Cardiac muscle cell (in vitro differentiated cells and primary cell): ENCODE data around the gene SLTM. TPM values are rescaled to one million over a fixed set of nuclear protein-coding genes. Genes with fewer than 3 reads are reported as not detected.
"Not testable (repeated sequence)": the region's sequence is repeated elsewhere in the genome, so short reads cannot be mapped to it uniquely, and the experiment has no call there.

Source experiments
- DNase-seq, 2 donors: peaks; one replicate each; pipeline versions ENCODE4 v3.0.0 to v3.0.0-alpha.2; 2010 to 2017; ENCODE audit warnings: low read depth in 1 of 2, low spot score in 1 of 2
- H3K27ac ChIP-seq: fragments of 200-600 bp; sonication (generic); 2 replicates; pipeline ENCODE4 v1.5.1; 2016
- H3K27me3 ChIP-seq: fragments of 200-600 bp; sonication (generic); 2 replicates; pipeline ENCODE4 v1.6.0; 2016; ENCODE audit warnings: control low read depth
- H3K36me3 ChIP-seq: fragments of 200-600 bp; sonication (generic); 2 replicates; pipeline ENCODE4 v1.5.1; 2016; ENCODE audit warnings: control low read depth
- H3K4me1 ChIP-seq: fragments of 200-600 bp; sonication (generic); 2 replicates; pipeline ENCODE4 v1.8.1; 2017; ENCODE audit warnings: low read depth, mild to moderate bottlenecking, mixed run types
- H3K4me3 ChIP-seq: fragments of 200-600 bp; sonication (generic); 2 replicates; pipeline ENCODE4 v1.5.1; 2016; ENCODE audit warnings: mild to moderate bottlenecking
- H3K9me3 ChIP-seq: fragments of 200-600 bp; sonication (generic); 2 replicates; pipeline ENCODE4 v1.5.1; 2017; ENCODE audit warnings: low read depth, mild to moderate bottlenecking, control low read depth
- CTCF ChIP-seq: IDR thresholded peaks from 2 replicates; pipeline ENCODE4 v1.5.1; 2012; ENCODE audit warnings: low read depth, mild to moderate bottlenecking, low read length
- polyA plus RNA-seq: library from polyadenylated mRNA; unstranded; fragments of >200 nt; fragmentation: Nextera tagmentation; extraction: Ambion mirVana; gene quantifications from 2 replicates; pipeline ENCODE4 v1.2.1, GENCODE V29; 2016
- total RNA-seq: library from RNA; depleted of rRNA; stranded (reverse); fragments of >200 nt; gene quantifications from 2 replicates; pipeline ENCODE4 v1.2.3, GENCODE V29; 2016

Gene SLTM
- total and polyA plus RNA-seq, 2 experiments from 2014 or later = 78.9 to 92.4 TPM

- H3K36me3 ChIP-seq = no peaks in the 10 kb centered on the region
- H3K9me3 ChIP-seq = no peaks in the 10 kb centered on the region
- TF ChIP-seq CTCF = no peak
- no peak overlapping the region for H3K4me3 ChIP-seq
- no peaks in the 10 kb centered on the region for H3K4me1 ChIP-seq
- peak in 1 of 2 donors; percentile 70 for DNase-seq
- H3K27ac ChIP-seq = no peak overlapping the region
- H3K27me3 ChIP-seq = no peaks in the 10 kb centered on the region
These were observed 63.0 kb downstream of the SLTM start for GRCh38 chr15:58870451-58870850.

GRCh38 chr15:58867926-58868325, 65.6 kb downstream of the SLTM start:
- Histone ChIP-seq H3K9me3 (no peaks in the 10 kb centered on the region), H3K27ac (no peak overlapping the region), H3K36me3 (no peaks in the 10 kb centered on the region), H3K27me3 (no peaks in the 10 kb centered on the region), H3K4me1 (no peaks in the 10 kb centered on the region), H3K4me3 (no peak overlapping the region)
- no peak for TF ChIP-seq CTCF
- DNase-seq = no peak

- Histone ChIP-seq H3K9me3 (no peaks in the 10 kb centered on the region), H3K27ac (no peak overlapping the region), H3K4me3 (no peak overlapping the region), H3K36me3 (no peaks in the 10 kb centered on the region), H3K4me1 (no peaks in the 10 kb centered on the region), H3K27me3 (no peaks in the 10 kb centered on the region)
- peak in 1 of 2 donors; percentile 51 for DNase-seq
- no peak for TF ChIP-seq CTCF
These were observed 68.0 kb downstream of the SLTM start for GRCh38 chr15:58865425-58865880.

GRCh38 chr15:58864602-58865424, 68.7 kb downstream of the SLTM start:
- Histone ChIP-seq H3K27ac (no peak overlapping the region), H3K4me3 (no peak overlapping the region), H3K27me3 (no peaks in the 10 kb centered on the region), H3K36me3 (no peaks in the 10 kb centered on the region), H3K4me1 (no peaks in the 10 kb centered on the region), H3K9me3 (no peaks in the 10 kb centered on the region)
- DNase-seq = peak; percentile 13 to 76
- TF ChIP-seq CTCF = no peak

- no peaks in the 10 kb centered on the region for H3K36me3 ChIP-seq
- H3K9me3 ChIP-seq = no peaks in the 10 kb centered on the region
- no peak for DNase-seq
- H3K27me3 ChIP-seq = no peaks in the 10 kb centered on the region
- no peaks in the 10 kb centered on the region for H3K4me1 ChIP-seq
- no peak overlapping the region for H3K4me3 ChIP-seq
- H3K27ac ChIP-seq = no peak overlapping the region
- no peak for TF ChIP-seq CTCF
These were observed 71.2 kb downstream of the SLTM start for GRCh38 chr15:58862326-58862725.

GRCh38 chr15:58856621-58857020, 76.9 kb downstream of the SLTM start:
- not testable (repeated sequence) for H3K9me3 ChIP-seq, H3K4me1 ChIP-seq, H3K4me3 ChIP-seq, DNase-seq, H3K27ac ChIP-seq, H3K27me3 ChIP-seq
- peaks cover 11% of the 10 kb centered on the region for H3K36me3 ChIP-seq
